H9 (cell line): Measurements from ENCODE around the gene FAM3D. TPM values are rescaled to one million over a fixed set of nuclear protein-coding genes. Genes with fewer than 3 reads are reported as not detected.

Source experiments
- DNase-seq: peaks from one replicate; pipeline ENCODE4 v3.0.0-alpha.2; 2017
- H2AFZ ChIP-seq: one replicate; pipeline ENCODE4 v1.6.1; 2013; ENCODE audit warnings: mild to moderate bottlenecking, low read length, control low read depth, moderate library complexity
- H2AK5ac ChIP-seq: 2 replicates; pipeline ENCODE4 v1.6.1; 2013; ENCODE audit warnings: low read length, control low read depth, mixed read lengths; ENCODE audit not compliant: insufficient read length
- H2BK120ac ChIP-seq: one replicate; pipeline ENCODE4 v1.6.1; 2013; ENCODE audit warnings: low read depth, mild to moderate bottlenecking, low read length, control low read depth, inconsistent platforms; ENCODE audit not compliant: poor library complexity, severe bottlenecking
- H2BK12ac ChIP-seq: 2 replicates; pipeline ENCODE4 v1.6.1; 2013; ENCODE audit warnings: low read length, control low read depth, mixed read lengths, low read depth; ENCODE audit not compliant: insufficient read length
- H2BK15ac ChIP-seq: 2 replicates; pipeline ENCODE4 v1.6.1; 2013; ENCODE audit warnings: low read depth, low read length, control low read depth
- H2BK20ac ChIP-seq: one replicate; pipeline ENCODE4 v1.6.1; 2013; ENCODE audit warnings: low read depth, mild to moderate bottlenecking, low read length, control low read depth, inconsistent platforms; ENCODE audit not compliant: poor library complexity, severe bottlenecking
- H2BK5ac ChIP-seq: 2 replicates; pipeline ENCODE4 v1.6.1; 2013; ENCODE audit warnings: low read length, control low read depth, mixed read lengths; ENCODE audit not compliant: insufficient read length
- H3K14ac ChIP-seq: 2 replicates; pipeline ENCODE4 v1.6.1; 2013; ENCODE audit warnings: low read length, control low read depth; ENCODE audit not compliant: insufficient read depth
- H3K18ac ChIP-seq: 2 replicates; pipeline ENCODE4 v1.6.1; 2013; ENCODE audit warnings: low read depth, mild to moderate bottlenecking, mixed read lengths, low read length, control low read depth; ENCODE audit not compliant: insufficient read length
- H3K23ac ChIP-seq: 2 replicates; pipeline ENCODE4 v1.6.1; 2013; ENCODE audit warnings: low read length, control low read depth, mixed read lengths, low read depth; ENCODE audit not compliant: insufficient read length
- H3K23me2 ChIP-seq: 2 replicates; pipeline ENCODE4 v1.6.1; 2013; ENCODE audit warnings: low read depth, mild to moderate bottlenecking, mixed read lengths, low read length, control low read depth; ENCODE audit not compliant: insufficient read length, poor library complexity, severe bottlenecking
- H3K27ac ChIP-seq: 2 replicates; pipeline ENCODE4 v1.5.1; 2013; ENCODE audit warnings: low read length, control low read depth, mixed read lengths, low read depth; ENCODE audit not compliant: insufficient read length
- H3K27me3 ChIP-seq: 2 replicates; pipeline ENCODE4 v1.6.1; 2013; ENCODE audit warnings: low read length, control low read depth, inconsistent platforms; ENCODE audit not compliant: insufficient read depth
- H3K4ac ChIP-seq: 2 replicates; pipeline ENCODE4 v1.6.1; 2013; ENCODE audit warnings: low read depth, mild to moderate bottlenecking, control low read depth, inconsistent platforms, low read length, moderate library complexity
- H3K4me1 ChIP-seq: 2 replicates; pipeline ENCODE4 v1.6.1; 2013; ENCODE audit warnings: low read length, control low read depth, inconsistent platforms; ENCODE audit not compliant: insufficient read depth
- H3K4me2 ChIP-seq: 2 replicates; pipeline ENCODE4 v1.6.1; 2013; ENCODE audit warnings: low read length, control low read depth, mixed read lengths; ENCODE audit not compliant: insufficient read length, insufficient read depth
- H3K56ac ChIP-seq: 2 replicates; pipeline ENCODE4 v1.6.1; 2013; ENCODE audit warnings: low read depth, mild to moderate bottlenecking, mixed read lengths, low read length, control low read depth; ENCODE audit not compliant: insufficient read length
- H3K79me1 ChIP-seq: 2 replicates; pipeline ENCODE4 v1.6.1; 2013; ENCODE audit warnings: low read depth, mild to moderate bottlenecking, moderate library complexity, low read length, control low read depth, inconsistent platforms; ENCODE audit not compliant: insufficient read depth, poor library complexity, severe bottlenecking
- H3K79me2 ChIP-seq: 2 replicates; pipeline ENCODE4 v1.6.1; 2013; ENCODE audit warnings: low read length, control low read depth, inconsistent platforms; ENCODE audit not compliant: insufficient read depth
- H3K9ac ChIP-seq: 2 replicates; pipeline ENCODE4 v1.6.1; 2013; ENCODE audit warnings: low read length, control low read depth, mixed read lengths; ENCODE audit not compliant: insufficient read length; ENCODE audit errors: extremely low read depth
- H3K9me3 ChIP-seq: one replicate; pipeline ENCODE4 v1.6.1; 2013; ENCODE audit warnings: low read depth, low read length, inconsistent platforms; ENCODE audit not compliant: control insufficient read depth
- H3T11ph ChIP-seq: one replicate; pipeline ENCODE4 v1.6.1; 2013; ENCODE audit warnings: mild to moderate bottlenecking, low read length, control low read depth, inconsistent platforms
- H4K20me1 ChIP-seq: one replicate; pipeline ENCODE4 v1.6.1; 2013; ENCODE audit not compliant: control insufficient read depth, insufficient read length, insufficient read depth
- H4K5ac ChIP-seq: 2 replicates; pipeline ENCODE4 v1.6.1; 2013; ENCODE audit warnings: low read depth, mild to moderate bottlenecking, mixed read lengths, low read length, control low read depth; ENCODE audit not compliant: insufficient read length
- H4K8ac ChIP-seq: replicated peaks from 2 replicates; pipeline ENCODE4 v1.6.1; 2013; ENCODE audit warnings: low read length, control low read depth, mixed read lengths, low read depth; ENCODE audit not compliant: insufficient read length
- H4K91ac ChIP-seq: 2 replicates; pipeline ENCODE4 v1.6.1; 2013; ENCODE audit warnings: low read depth, mild to moderate bottlenecking, moderate library complexity, mixed read lengths, low read length, control low read depth; ENCODE audit not compliant: insufficient read length
- H3K27ac Mint-ChIP-seq, 3 experiments: 2 replicates in 2 of 3; 3 replicates in 1 of 3; pipeline ENCODE4 v1.8.0; 2020 to 2021; ENCODE audit warnings: mixed read lengths in 3 of 3, mild to moderate bottlenecking in 1 of 3, moderate library complexity in 1 of 3
- H3K27me3 Mint-ChIP-seq: 2 replicates; pipeline ENCODE4 v1.8.0; 2021; ENCODE audit warnings: low read depth, mild to moderate bottlenecking, moderate library complexity, mixed read lengths
- H3K36me3 Mint-ChIP-seq, 3 experiments: 2 replicates in 2 of 3; 3 replicates in 1 of 3; pipeline ENCODE4 v1.8.0; 2020 to 2021; ENCODE audit warnings: low read depth in 3 of 3, mixed read lengths in 3 of 3; ENCODE audit not compliant: insufficient read depth in 1 of 3
- H3K4me1 Mint-ChIP-seq, 2 experiments: 2 replicates each; pipeline ENCODE4 v1.8.0; 2020; ENCODE audit warnings: mixed read lengths in 2 of 2
- H3K4me3 Mint-ChIP-seq, 2 experiments: 2 replicates in 1 of 2; 3 replicates in 1 of 2; pipeline ENCODE4 v1.8.0; 2020 to 2021; ENCODE audit warnings: mild to moderate bottlenecking in 2 of 2, mixed read lengths in 2 of 2, moderate library complexity in 1 of 2
- H3K9me3 Mint-ChIP-seq, 2 experiments: 2 replicates in 1 of 2; 3 replicates in 1 of 2; pipeline ENCODE4 v1.8.0; 2020; ENCODE audit warnings: mild to moderate bottlenecking in 2 of 2, mixed read lengths in 2 of 2, moderate library complexity in 1 of 2
- CTCF ChIP-seq: fragments of 200-600 bp; sonication (generic); conservative IDR thresholded peaks from 3 replicates; pipeline ENCODE4 v1.8.0; 2021; ENCODE audit warnings: antibody characterized with exemption, mild to moderate bottlenecking
- WGBS: extraction: QIAGEN DNeasy Blood & Tissue Kit; methylation state at CpG from one replicate; pipeline ENCODE4 v1.1.7; 2013; ENCODE audit warnings: missing lambda C conversion rate, low lambda C conversion rate, mixed read lengths; ENCODE audit not compliant: insufficient read length; ENCODE audit errors: extremely low coverage; 5-methylcytosine and 5-hydroxymethylcytosine counted together
- total RNA-seq: library from RNA; stranded (reverse); gene quantifications from 2 replicates; pipeline ENCODE4 v1.2.1, GENCODE V29; 2021

Gene FAM3D
- total RNA-seq, 1 experiment from 2014 or later = not detected

- Histone ChIP-seq H3K79me1 (no peaks in the 10 kb centered on the region), H3K4me1 (no peaks in the 10 kb centered on the region), H3K4ac (no peak overlapping the region), H3K9ac (no peak overlapping the region), H2BK12ac (no peak overlapping the region), H3K27ac (no peak overlapping the region), H3K27me3 (no peaks in the 10 kb centered on the region), H3K18ac (no peak overlapping the region), H3K79me2 (no peaks in the 10 kb centered on the region), H3K23ac (no peak overlapping the region), H4K8ac (no peak overlapping the region), H3K14ac (no peak overlapping the region), H2BK15ac (no peak overlapping the region), H3T11ph (no peak overlapping the region), H3K23me2 (no peaks in the 10 kb centered on the region), H2BK20ac (no peak overlapping the region), H2AK5ac (no peak overlapping the region), H2AFZ (no peak overlapping the region), H3K9me3 (no peaks in the 10 kb centered on the region), H4K20me1 (no peaks in the 10 kb centered on the region), H4K91ac (no peak overlapping the region), H3K56ac (no peak overlapping the region), H2BK120ac (no peak overlapping the region), H3K4me2 (no peak overlapping the region), H4K5ac (no peak overlapping the region), H2BK5ac (no peak overlapping the region)
- Mint-ChIP-seq H3K4me1 (peaks cover 2 to 4% of the 10 kb centered on the region in 2 experiments; a peak in 2 of 4 replicates), H3K4me3 (no peak overlapping the region), H3K36me3 (peaks cover 3 to 13% (median 10%) of the 10 kb centered on the region in 3 experiments; a peak in 5 of 7 replicates), H3K9me3 (peaks cover 9 to 21% of the 10 kb centered on the region in 2 experiments; a peak in 4 of 5 replicates), H3K27ac (no peak overlapping the region), H3K27me3 (peaks cover 14% of the 10 kb centered on the region)
- WGBS = no CpG with 5 or more reads among the region's 2 CpGs
- DNase-seq = no peak
- no peak for TF ChIP-seq CTCF
These were observed 15.3 kb upstream of the FAM3D start for GRCh38 chr3:58681863-58682262.
